Ascending aorta (tissue), 2 donors: ENCODE results near the gene ACOT11. TPM values are rescaled to one million over a fixed set of nuclear protein-coding genes. Genes with fewer than 3 reads are reported as not detected.
"Not testable (repeated sequence)": the region's sequence is repeated elsewhere in the genome, so short reads cannot be mapped to it uniquely, and the experiment has no call there.

Experiments used
- DNase-seq, 2 donors: peaks; one replicate each; pipeline ENCODE4 v3.0.0-alpha.2; 2019; ENCODE audit warnings: low spot score in 2 of 2
- H3K27ac ChIP-seq, 2 donors: fragments of 200-600 bp; sonication (generic); one replicate each; pipeline ENCODE4 v1.5.1; 2016 to 2017; ENCODE audit warnings: mild to moderate bottlenecking in 1 of 2
- H3K27me3 ChIP-seq: fragments of 200-600 bp; sonication (generic); one replicate; pipeline ENCODE4 v1.5.1; 2017
- H3K36me3 ChIP-seq, 2 donors: fragments of 200-600 bp; sonication (generic); one replicate each; pipeline ENCODE4 v1.5.1; 2016
- H3K4me1 ChIP-seq, 2 donors: fragments of 200-600 bp; sonication (generic); one replicate each; pipeline ENCODE4 v1.5.1; 2016 to 2017; ENCODE audit warnings: mild to moderate bottlenecking in 1 of 2
- H3K4me3 ChIP-seq, 2 donors: fragments of 200-600 bp; sonication (generic); one replicate each; pipeline ENCODE4 v1.5.1; 2016 to 2017; ENCODE audit warnings: mild to moderate bottlenecking in 1 of 2
- H3K9me3 ChIP-seq, 2 donors: fragments of 200-600 bp; sonication (generic); one replicate each; pipeline ENCODE4 v1.5.1; 2016
- intact Hi-C: fragments of 100-400 bp; cut with DNase I; formaldehyde crosslinking; loops from one replicate; pipeline ENCODE4 v1.15.1; 2023
- total RNA-seq: library from RNA; depleted of rRNA; stranded (reverse); fragments of >200 nt; gene quantifications from one replicate; pipeline ENCODE4 v1.1.0, GENCODE V29; 2016
- TF ChIP-seq, protein P1 (sequence below), 3 experiments: fragments of 200-600 bp in 2 of 3; fragments of 450-650 bp in 1 of 3; sonication (generic) in 2 of 3; IDR thresholded peaks; one replicate each; pipeline ENCODE4 v1.5.1; 2016 to 2019; ENCODE audit warnings: antibody characterized with exemption in 3 of 3, mild to moderate bottlenecking in 1 of 3, moderate library complexity in 1 of 3

ACOT11 gene
- total RNA-seq, 1 donor from 2014 or later: 30.4 TPM

DNA sequence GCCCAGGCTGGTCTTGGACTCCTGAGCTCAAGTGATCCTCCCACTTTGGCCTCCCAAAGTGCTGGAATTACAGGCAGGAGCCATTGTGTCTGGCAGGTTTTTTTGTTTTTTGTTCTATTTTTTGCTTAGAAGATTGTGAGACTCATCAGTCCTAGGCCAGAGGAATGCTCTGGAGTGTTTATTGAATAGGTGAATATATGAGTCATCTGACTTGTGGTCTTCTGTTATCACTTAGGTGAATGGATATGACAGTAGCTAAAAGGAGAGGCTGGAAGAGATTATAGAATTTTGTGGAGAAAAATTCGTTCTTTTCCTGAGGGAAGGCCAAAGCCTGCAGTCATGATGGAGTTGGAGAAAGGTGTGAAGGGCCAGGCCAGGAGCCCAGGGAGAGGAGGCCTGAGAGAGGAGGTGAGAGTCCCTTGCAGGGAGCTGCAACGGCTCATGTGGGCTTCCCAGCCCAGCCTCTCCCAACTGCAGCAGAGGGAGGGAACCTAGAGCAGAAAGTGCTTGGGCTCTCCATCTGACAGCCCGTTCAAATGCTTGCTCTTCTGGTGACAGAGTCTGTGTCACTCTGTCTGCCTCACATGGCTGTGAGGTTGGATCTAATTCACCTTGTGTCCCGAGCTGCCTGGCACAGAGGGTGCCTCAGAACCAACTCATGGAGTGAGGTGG, 31.6 kb upstream of the ACOT11 start:
- Histone ChIP-seq H3K4me3 (no peak overlapping the region), H3K36me3 (no peaks in the 10 kb centered on the region), H3K4me1 (no peaks in the 10 kb centered on the region), H3K27ac (no peak overlapping the region), H3K9me3 (no peaks in the 10 kb centered on the region), H3K27me3 (no peaks in the 10 kb centered on the region)
- intact Hi-C loops: no loop called here
- DNase-seq: no peak
- TF ChIP-seq, protein P1, sequence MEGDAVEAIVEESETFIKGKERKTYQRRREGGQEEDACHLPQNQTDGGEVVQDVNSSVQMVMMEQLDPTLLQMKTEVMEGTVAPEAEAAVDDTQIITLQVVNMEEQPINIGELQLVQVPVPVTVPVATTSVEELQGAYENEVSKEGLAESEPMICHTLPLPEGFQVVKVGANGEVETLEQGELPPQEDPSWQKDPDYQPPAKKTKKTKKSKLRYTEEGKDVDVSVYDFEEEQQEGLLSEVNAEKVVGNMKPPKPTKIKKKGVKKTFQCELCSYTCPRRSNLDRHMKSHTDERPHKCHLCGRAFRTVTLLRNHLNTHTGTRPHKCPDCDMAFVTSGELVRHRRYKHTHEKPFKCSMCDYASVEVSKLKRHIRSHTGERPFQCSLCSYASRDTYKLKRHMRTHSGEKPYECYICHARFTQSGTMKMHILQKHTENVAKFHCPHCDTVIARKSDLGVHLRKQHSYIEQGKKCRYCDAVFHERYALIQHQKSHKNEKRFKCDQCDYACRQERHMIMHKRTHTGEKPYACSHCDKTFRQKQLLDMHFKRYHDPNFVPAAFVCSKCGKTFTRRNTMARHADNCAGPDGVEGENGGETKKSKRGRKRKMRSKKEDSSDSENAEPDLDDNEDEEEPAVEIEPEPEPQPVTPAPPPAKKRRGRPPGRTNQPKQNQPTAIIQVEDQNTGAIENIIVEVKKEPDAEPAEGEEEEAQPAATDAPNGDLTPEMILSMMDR (IDR thresholded peaks at IDR 0.05): no peak

DNA sequence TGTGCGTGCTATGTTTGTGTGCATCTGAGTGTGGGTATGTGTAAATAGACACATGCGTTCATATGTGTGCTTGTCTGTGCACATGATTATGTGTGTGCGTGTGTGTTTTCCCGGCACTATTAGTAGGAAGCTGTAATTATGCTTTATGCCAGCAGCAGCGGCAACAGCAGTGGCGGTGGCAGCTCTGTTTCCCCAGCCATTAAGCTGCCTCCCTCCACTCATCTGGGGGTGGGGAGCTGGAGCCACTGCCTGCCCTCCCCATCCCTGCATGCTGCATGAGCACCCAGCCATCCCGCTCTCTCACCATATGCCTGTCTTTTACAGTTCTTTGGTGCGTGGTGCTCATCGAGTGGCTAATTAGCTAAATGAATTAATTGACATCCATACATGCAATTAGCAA, 30.5 kb upstream of the ACOT11 start:
- no peaks in the 10 kb centered on the region for H3K36me3 ChIP-seq
- intact Hi-C loops: no loop called here
- DNase-seq: no peak

DNA sequence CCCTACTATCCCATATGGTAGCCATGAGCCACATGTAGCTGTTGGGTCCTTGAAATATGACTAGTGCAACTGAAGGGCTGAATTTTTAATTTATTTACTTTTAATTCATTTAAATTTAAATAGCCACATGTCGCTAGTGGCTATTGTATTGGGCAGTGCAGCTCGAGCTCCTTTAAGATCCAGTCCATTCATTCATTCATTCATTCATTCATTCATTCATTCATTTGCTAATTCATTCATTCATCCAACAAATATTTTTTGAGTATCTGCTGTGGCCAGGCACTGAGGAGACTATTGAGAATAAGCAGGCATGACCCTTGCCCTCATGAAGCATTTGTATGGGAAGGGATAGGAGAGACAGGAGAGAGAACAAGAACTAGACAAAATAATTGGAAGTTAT, 29.5 kb upstream of the ACOT11 start:
- TF ChIP-seq, protein P1 (IDR thresholded peaks at IDR 0.05): no peak
- intact Hi-C loops: no loop called here

More for the DNA sequence above, 30.5 kb upstream of the ACOT11 start:
- H3K27me3 ChIP-seq: no peaks in the 10 kb centered on the region
- no peaks in the 10 kb centered on the region for H3K9me3 ChIP-seq
- TF ChIP-seq, protein P1 (IDR thresholded peaks at IDR 0.05): no peak
- no peaks in the 10 kb centered on the region for H3K4me1 ChIP-seq
- H3K4me3 ChIP-seq: no peak overlapping the region
- H3K27ac ChIP-seq: no peak overlapping the region

DNA sequence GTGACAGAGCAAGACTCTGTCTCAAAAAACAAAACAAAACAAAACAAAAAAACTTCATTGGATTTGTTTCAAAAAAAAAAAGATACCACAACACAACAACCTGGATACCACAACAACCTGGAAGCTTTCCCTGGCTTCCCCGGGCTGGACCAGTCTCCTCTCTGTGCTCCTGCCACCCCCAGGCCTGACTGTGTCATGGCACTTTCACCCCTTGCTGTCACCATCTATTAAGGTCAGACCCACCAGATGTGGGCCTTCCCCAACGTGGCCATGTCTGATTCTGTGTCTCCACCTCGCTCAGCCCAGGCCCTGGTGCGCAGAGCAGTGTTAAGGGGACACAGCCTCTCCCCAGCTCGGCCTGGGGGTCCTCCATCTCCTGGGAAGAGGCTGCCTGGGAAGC, 28.3 kb upstream of the ACOT11 start:
- Histone ChIP-seq H3K4me1 (no peaks in the 10 kb centered on the region), H3K27ac (no peak overlapping the region), H3K36me3 (no peaks in the 10 kb centered on the region), H3K9me3 (no peaks in the 10 kb centered on the region), H3K27me3 (no peaks in the 10 kb centered on the region), H3K4me3 (no peak overlapping the region)
- TF ChIP-seq, protein P1 (IDR thresholded peaks at IDR 0.05): no peak
- DNase-seq: no peak
- intact Hi-C loops: no loop called here

More for the DNA sequence above, 29.5 kb upstream of the ACOT11 start:
- H3K27me3 ChIP-seq: no peaks in the 10 kb centered on the region
- H3K4me1 ChIP-seq: no peaks in the 10 kb centered on the region
- no peak for DNase-seq
- no peak overlapping the region for H3K27ac ChIP-seq
- H3K4me3 ChIP-seq: no peak overlapping the region
- no peaks in the 10 kb centered on the region for H3K9me3 ChIP-seq
- no peaks in the 10 kb centered on the region for H3K36me3 ChIP-seq

DNA sequence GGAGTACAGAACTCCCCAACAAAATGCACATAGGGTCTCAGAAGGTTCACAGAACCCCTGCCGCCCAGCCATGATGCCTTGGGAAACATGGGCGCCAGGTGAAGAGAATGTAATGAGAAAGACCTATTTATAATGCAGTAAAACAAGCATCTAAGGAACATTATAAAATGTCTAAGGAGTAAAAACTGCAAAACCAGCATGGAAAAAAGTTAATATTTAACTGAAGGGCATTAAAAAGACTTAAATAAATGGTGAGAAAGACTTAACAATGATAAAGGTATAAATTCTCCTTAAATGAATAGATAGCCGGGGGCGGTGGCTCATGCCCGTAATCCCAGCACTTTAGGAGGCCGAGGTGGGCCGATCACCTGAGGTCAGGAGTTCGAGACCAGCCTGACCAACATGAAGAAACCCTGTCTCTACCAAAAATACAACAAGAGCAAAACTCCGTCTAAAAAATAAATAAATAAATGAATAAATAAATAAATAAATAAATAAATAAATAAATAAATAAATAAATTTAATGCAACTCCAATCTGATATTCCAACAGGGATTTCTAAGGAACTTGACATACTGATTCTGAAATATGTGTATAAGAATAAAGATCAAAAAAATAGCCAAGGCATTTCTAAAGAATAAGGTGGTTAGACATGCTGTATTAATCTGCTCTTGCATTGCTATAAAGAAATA, 27.3 kb upstream of the ACOT11 start:
- TF ChIP-seq, protein P1 (IDR thresholded peaks at IDR 0.05): no peak
- Histone ChIP-seq H3K27me3 (no peaks in the 10 kb centered on the region), H3K4me1 (no peaks in the 10 kb centered on the region), H3K4me3 (no peak overlapping the region), H3K27ac (no peak overlapping the region), H3K9me3 (no peaks in the 10 kb centered on the region), H3K36me3 (no peaks in the 10 kb centered on the region)
- DNase-seq: no peak
- intact Hi-C loops: no loop called here

DNA sequence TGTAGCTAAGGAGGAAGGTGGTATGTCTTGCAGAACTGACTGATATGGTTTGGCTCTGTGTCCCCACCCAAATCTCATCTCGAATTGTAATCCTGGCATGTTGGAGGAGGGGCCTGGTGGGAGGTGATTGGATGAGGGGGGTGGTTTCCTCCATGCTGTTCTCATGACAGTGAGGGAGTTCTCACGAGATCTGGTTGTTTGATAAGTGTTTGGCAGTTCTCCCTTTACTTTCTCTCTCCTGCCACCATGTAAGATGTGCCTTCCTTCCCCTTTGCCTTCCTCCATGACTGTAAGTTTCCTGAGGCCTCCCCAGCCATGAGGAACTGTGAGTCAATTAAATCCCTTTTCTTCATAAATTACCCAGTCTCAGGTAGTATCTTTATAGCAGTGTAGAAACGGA, 21.5 kb upstream of the ACOT11 start:
- H3K4me3 ChIP-seq, intact Hi-C loops, H3K4me1 ChIP-seq, H3K27ac ChIP-seq, H3K27me3 ChIP-seq, H3K9me3 ChIP-seq, H3K36me3 ChIP-seq, DNase-seq: not testable (repeated sequence)
